IMR-90 (cell line): Measurements from ENCODE around the gene MMP24. TPM values are rescaled to one million over a fixed set of nuclear protein-coding genes. Genes with fewer than 3 reads are reported as not detected.

Experiments
- ATAC-seq: fragments of 200-7000 bp; cut with Tn5 transposase; 2 replicates; pipeline ENCODE4 v1.9.1; 2020; ENCODE audit warnings: low read depth, mild to moderate bottlenecking, moderate library complexity
- BruUV-seq: library from RNA; stranded (reverse); fragments of 400-500 nt; replicated peaks from 2 replicates; lab custom pipeline; 2021; lab: Mats Ljungman, UMichigan
- CTCF ChIA-PET: fragments of 300-600 bp; formaldehyde crosslinking; extraction: SDS; loops from one replicate; lab custom pipeline; 2021; ENCODE audit warnings: antibody characterized with exemption; lab: Yijun Ruan, JAX
- POLR2A ChIA-PET: fragments of 300-600 bp; sonication (Branson Sonifier 250); formaldehyde crosslinking; loops from one replicate; lab custom pipeline; 2022; ENCODE audit warnings: antibody characterized with exemption; ENCODE audit not compliant: unreplicated experiment; lab: Charles Lee
- DNase-seq: peaks from one replicate; pipeline ENCODE4 v3.0.0; 2013
- H2AFZ ChIP-seq: replicated peaks from 2 replicates; pipeline ENCODE3; 2013; ENCODE audit warnings: low read length, mild to moderate bottlenecking; ENCODE audit not compliant: poor library complexity
- H2AK5ac ChIP-seq: 2 replicates; pipeline ENCODE4 v1.6.1; 2013; ENCODE audit warnings: low read depth, low read length, inconsistent platforms
- H2AK9ac ChIP-seq: replicated peaks from 2 replicates; pipeline ENCODE3; 2013; ENCODE audit warnings: mild to moderate bottlenecking, low read depth, low read length, moderate library complexity; ENCODE audit not compliant: poor library complexity
- H2BK120ac ChIP-seq: 2 replicates; pipeline ENCODE4 v1.6.1; 2013; ENCODE audit warnings: low read depth, low read length, inconsistent platforms
- H2BK15ac ChIP-seq: 3 replicates; pipeline ENCODE4 v1.6.1; 2013; ENCODE audit warnings: low read depth, low read length, inconsistent platforms
- H2BK20ac ChIP-seq: 2 replicates; pipeline ENCODE4 v1.6.1; 2013; ENCODE audit warnings: low read depth, mild to moderate bottlenecking, inconsistent platforms, low read length, moderate library complexity
- H2BK5ac ChIP-seq: 2 replicates; pipeline ENCODE4 v1.6.1; 2013; ENCODE audit warnings: mild to moderate bottlenecking, low read depth, low read length, inconsistent platforms; ENCODE audit not compliant: poor library complexity, severe bottlenecking
- H3K14ac ChIP-seq: replicated peaks from 2 replicates; pipeline ENCODE4 v1.6.1; 2013; ENCODE audit warnings: low read depth, low read length, inconsistent platforms
- H3K18ac ChIP-seq: 2 replicates; pipeline ENCODE4 v1.6.1; 2013; ENCODE audit warnings: low read depth, low read length, control low read depth
- H3K23ac ChIP-seq: 2 replicates; pipeline ENCODE4 v1.6.1; 2013; ENCODE audit warnings: low read depth, low read length, inconsistent platforms
- H3K27ac ChIP-seq: 2 replicates; pipeline ENCODE4 v1.5.1; 2013; ENCODE audit warnings: mild to moderate bottlenecking, control low read depth, low read length; ENCODE audit not compliant: insufficient read depth
- H3K27me3 ChIP-seq: 2 replicates; pipeline ENCODE4 v1.6.1; 2013; ENCODE audit warnings: low read length; ENCODE audit not compliant: control insufficient read depth, insufficient read depth
- H3K36me3 ChIP-seq: 2 replicates; pipeline ENCODE4 v1.6.1; 2013; ENCODE audit warnings: low read length, mixed read lengths; ENCODE audit not compliant: control insufficient read depth, insufficient read depth
- H3K4ac ChIP-seq: 2 replicates; pipeline ENCODE4 v1.6.1; 2013; ENCODE audit warnings: low read depth, low read length, inconsistent platforms
- H3K4me1 ChIP-seq: 2 replicates; pipeline ENCODE4 v1.6.1; 2013; ENCODE audit warnings: low read length, mixed read lengths; ENCODE audit not compliant: control insufficient read depth, insufficient read depth
- H3K4me2 ChIP-seq: 2 replicates; pipeline ENCODE4 v1.6.1; 2013; ENCODE audit warnings: low read depth, mild to moderate bottlenecking, control low read depth, low read length, moderate library complexity
- H3K4me3 ChIP-seq: 2 replicates; pipeline ENCODE4 v1.5.1; 2013; ENCODE audit warnings: low read depth, mild to moderate bottlenecking, control low read depth, low read length, moderate library complexity; ENCODE audit not compliant: insufficient read depth
- H3K56ac ChIP-seq: 2 replicates; pipeline ENCODE4 v1.6.1; 2013; ENCODE audit warnings: low read length, inconsistent platforms; ENCODE audit not compliant: insufficient read depth; ENCODE audit errors: extremely low read depth
- H3K79me1 ChIP-seq, 2 experiments: 2 replicates each; pipeline ENCODE4 v1.6.1; 2013; ENCODE audit warnings: low read length in 2 of 2, inconsistent platforms in 1 of 2, low read depth in 1 of 2
- H3K9ac ChIP-seq: 2 replicates; pipeline ENCODE4 v1.6.1; 2013; ENCODE audit warnings: low read depth, low read length, control low read depth
- H3K9me1 ChIP-seq: 2 replicates; pipeline ENCODE4 v1.6.1; 2013; ENCODE audit warnings: low read length, inconsistent platforms; ENCODE audit not compliant: insufficient read depth
- H3K9me3 ChIP-seq: 2 replicates; pipeline ENCODE4 v1.6.1; 2013; ENCODE audit warnings: low read length; ENCODE audit not compliant: control insufficient read depth, insufficient read depth
- H4K20me1 ChIP-seq: 2 replicates; pipeline ENCODE4 v1.6.1; 2013; ENCODE audit warnings: low read length, inconsistent platforms; ENCODE audit not compliant: insufficient read depth
- H4K5ac ChIP-seq: 2 replicates; pipeline ENCODE4 v1.6.1; 2013; ENCODE audit warnings: mild to moderate bottlenecking, low read depth, low read length, control low read depth
- H4K8ac ChIP-seq, 2 experiments: 2 replicates each; pipeline ENCODE4 v1.6.1; 2013; ENCODE audit warnings: low read depth in 2 of 2, low read length in 2 of 2, control low read depth in 1 of 2, inconsistent platforms in 1 of 2
- H4K91ac ChIP-seq: 2 replicates; pipeline ENCODE4 v1.6.1; 2013; ENCODE audit warnings: low read depth, low read length, inconsistent platforms; ENCODE audit not compliant: insufficient read depth
- CHD1 ChIP-seq: IDR thresholded peaks from 2 replicates; pipeline ENCODE4 v1.6.1; 2012; ENCODE audit warnings: low read depth, low read length, improper control_type of control experiment
- FOS ChIP-seq: fragments of 150-350 bp; IDR thresholded peaks from 2 replicates; pipeline ENCODE4 v1.6.1; 2016; ENCODE audit warnings: low read depth, low read length
- NFE2L2 ChIP-seq: fragments of 150-350 bp; IDR thresholded peaks from 2 replicates; pipeline ENCODE4 v1.6.1; 2016; ENCODE audit warnings: low read depth, mild to moderate bottlenecking, low read length
- dilution Hi-C: fragments of 300-500 bp; cut with HindIII; formaldehyde crosslinking; loops from one replicate; pipeline ENCODE4 v1.14.3; 2018; ENCODE audit warnings: low sequenced_read_pairs; ENCODE audit not compliant: unreplicated experiment
- in situ Hi-C: fragments of 300-500 bp; cut with MboI; formaldehyde crosslinking; loops from 3 replicates; pipeline ENCODE4 v1.14.3; 2019; ENCODE audit warnings: low sequenced_read_pairs, inconsistent platforms, mixed read lengths
- intact Hi-C: fragments of 100-400 bp; cut with micrococcal nuclease; formaldehyde crosslinking; loops from 2 replicates; pipeline ENCODE4 v1.10.0; 2022
- polyA plus RNA-seq, 3 experiments: library from polyadenylated mRNA; depleted of rRNA; stranded (reverse); fragments of >200 nt; gene quantifications; 2 replicates each; pipeline ENCODE4 v1.2.3, GENCODE V29; 2012; ENCODE audit warnings: low replicate concordance in 1 of 3
- total RNA-seq: library from RNA; depleted of rRNA; stranded (reverse); fragments of >200 nt; gene quantifications from 2 replicates; pipeline ENCODE4 v1.2.3, GENCODE V29; 2012

MMP24 gene
- total and polyA plus RNA-seq, 2 of the 4 experiments (the other 2 are of a cell fraction), result 0.36 to 0.79 TPM

DNA sequence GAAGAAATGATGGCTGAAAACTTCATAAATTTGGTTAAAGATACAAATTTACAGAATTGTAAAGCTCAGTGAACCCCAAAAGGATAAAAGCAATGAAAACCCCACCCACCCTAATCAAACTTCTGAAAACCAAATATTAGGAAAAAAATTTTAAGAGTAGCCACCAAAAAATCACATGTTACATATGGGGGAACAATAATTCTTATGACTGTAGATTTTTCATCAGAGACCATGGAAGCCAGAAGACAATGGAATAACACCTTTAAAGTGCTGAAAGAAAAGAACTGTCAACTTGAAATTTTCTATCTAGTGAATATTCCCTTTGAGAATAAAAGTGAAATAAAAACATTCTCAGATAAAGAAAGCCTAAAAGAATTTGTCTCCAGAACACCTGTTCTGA lies 30.2 kb upstream of the MMP24 start:
- H3K4ac ChIP-seq, result no peak overlapping the region
- ChIA-PET POLR2A (no interaction called here), CTCF (no interaction called here)
- no peak overlapping the region for H2BK15ac ChIP-seq
- H3K9me3 ChIP-seq, result peaks cover 15% of the 10 kb centered on the region
- no peak overlapping the region for H3K4me2 ChIP-seq
- no peaks in the 10 kb centered on the region for H3K27me3 ChIP-seq
- no peak overlapping the region for H3K14ac ChIP-seq
- TF ChIP-seq CHD1 (no peak), FOS (no peak), NFE2L2 (no peak)
- no peaks in the 10 kb centered on the region for H3K79me1 ChIP-seq
- no peak overlapping the region for H3K27ac ChIP-seq
- H2AK9ac ChIP-seq, result no peak overlapping the region
- H2AFZ ChIP-seq, result no peak overlapping the region
- DNase-seq (no peak), ATAC-seq (no peak)
- no peak overlapping the region for H3K4me3 ChIP-seq
- no peak overlapping the region for H2BK5ac ChIP-seq
- H3K36me3 ChIP-seq, result no peaks in the 10 kb centered on the region
- H3K23ac ChIP-seq, result no peak overlapping the region
- no peak overlapping the region for H3K9ac ChIP-seq
- BruUV-seq, result no TSS peak
- no peak overlapping the region for H2BK120ac ChIP-seq
- no peak overlapping the region for H2BK20ac ChIP-seq
- H3K56ac ChIP-seq, result no peak overlapping the region
- H4K5ac ChIP-seq, result no peak overlapping the region
- no peak overlapping the region for H3K18ac ChIP-seq
- intact Hi-C loops, result no loop called here
- in situ Hi-C loops, result no loop called here
- peaks cover 11% of the 10 kb centered on the region for H3K4me1 ChIP-seq
- H4K20me1 ChIP-seq, result 0 out of 2 replicates have a peak, but pooled peaks cover 4% of the 10 kb centered on the region
- no peaks in the 10 kb centered on the region for H3K9me1 ChIP-seq
- H2AK5ac ChIP-seq, result no peak overlapping the region
- no peak overlapping the region for H4K91ac ChIP-seq
- H4K8ac ChIP-seq, result no peak overlapping the region
- dilution Hi-C loops, result no loop called here
